Liver (tissue), 9 donors: Measurements from ENCODE around the gene IGFALS. TPM values are rescaled to one million over a fixed set of nuclear protein-coding genes. Genes with fewer than 3 reads are reported as not detected.

ENCODE experiments used
- DNase-seq: peaks from one replicate; pipeline ENCODE4 v3.0.0-alpha.2; 2017; ENCODE audit warnings: low spot score
- H3K27ac ChIP-seq, 2 donors: one replicate each; pipeline ENCODE4 v1.7.0; 2013; ENCODE audit warnings: inconsistent platforms in 2 of 2, low read length in 2 of 2, control low read depth in 1 of 2, low read depth in 1 of 2, mild to moderate bottlenecking in 1 of 2
- H3K27me3 ChIP-seq, 4 donors: one replicate each; pipeline versions ENCODE4 v1.6.1 to v1.7.0; 2013; ENCODE audit warnings: low read length in 3 of 4, inconsistent platforms in 1 of 4, mild to moderate bottlenecking in 1 of 4, moderate library complexity in 1 of 4; ENCODE audit not compliant: control insufficient read depth in 4 of 4, insufficient read depth in 4 of 4
- H3K36me3 ChIP-seq, 4 donors: one replicate each; pipeline versions ENCODE4 v1.6.1 to v1.7.0; 2013; ENCODE audit warnings: low read length in 3 of 4, mild to moderate bottlenecking in 3 of 4, low read depth in 1 of 4, moderate library complexity in 1 of 4; ENCODE audit not compliant: control insufficient read depth in 4 of 4, insufficient read depth in 3 of 4
- H3K4me1 ChIP-seq, 4 donors: one replicate each; pipeline versions ENCODE4 v1.6.1 to v1.7.0; 2013; ENCODE audit warnings: low read length in 3 of 4, mild to moderate bottlenecking in 3 of 4, moderate library complexity in 1 of 4; ENCODE audit not compliant: control insufficient read depth in 4 of 4, insufficient read depth in 4 of 4
- H3K4me3 ChIP-seq, 3 donors: one replicate each; pipeline versions ENCODE4 v1.6.1 to v1.7.0; 2013; ENCODE audit warnings: low read length in 3 of 3, control low read depth in 1 of 3, low read depth in 1 of 3, mild to moderate bottlenecking in 1 of 3
- H3K9ac ChIP-seq, 2 donors: one replicate each; pipeline ENCODE4 v1.7.0; 2013; ENCODE audit warnings: low read length in 2 of 2, mild to moderate bottlenecking in 2 of 2, moderate library complexity in 2 of 2, control low read depth in 1 of 2, low read depth in 1 of 2
- H3K9me3 ChIP-seq, 4 donors: one replicate each; pipeline versions ENCODE4 v1.6.1 to v1.7.0; 2013; ENCODE audit warnings: low read length in 3 of 4; ENCODE audit not compliant: control insufficient read depth in 4 of 4
- EGR1 ChIP-seq, 2 donors: IDR thresholded peaks; 2 replicates each; pipeline ENCODE4 v1.6.1; 2016 to 2018; ENCODE audit warnings: antibody characterized with exemption in 2 of 2, low read depth in 2 of 2
- FOXA1 ChIP-seq: IDR thresholded peaks from 2 replicates; pipeline ENCODE4 v1.6.1; 2016; ENCODE audit warnings: antibody characterized with exemption
- FOXA2 ChIP-seq: IDR thresholded peaks from 2 replicates; pipeline ENCODE4 v1.6.1; 2016; ENCODE audit warnings: antibody characterized with exemption
- GABPA ChIP-seq, 2 donors: IDR thresholded peaks in 1 of 2; conservative IDR thresholded peaks in 1 of 2; 2 replicates each; pipeline ENCODE4 v1.6.1; 2016; ENCODE audit warnings: antibody characterized with exemption in 2 of 2, mild to moderate bottlenecking in 1 of 2, moderate library complexity in 1 of 2
- HNF4A ChIP-seq, 2 donors: conservative IDR thresholded peaks; 2 replicates each; pipeline ENCODE4 v1.6.1; 2016; ENCODE audit warnings: antibody characterized with exemption in 2 of 2, mild to moderate bottlenecking in 2 of 2
- JUND ChIP-seq, 2 donors: IDR thresholded peaks; 2 replicates each; pipeline ENCODE4 v1.6.1; 2016; ENCODE audit warnings: antibody characterized with exemption in 2 of 2
- RAD21 ChIP-seq, 2 donors: IDR thresholded peaks; 2 replicates each; pipeline ENCODE4 v1.6.1; 2016; ENCODE audit warnings: antibody characterized with exemption in 2 of 2, mild to moderate bottlenecking in 2 of 2
- REST ChIP-seq: IDR thresholded peaks from 2 replicates; pipeline ENCODE4 v1.6.1; 2016; ENCODE audit warnings: antibody characterized with exemption, mild to moderate bottlenecking
- RXRA ChIP-seq, 2 donors: IDR thresholded peaks; 2 replicates each; pipeline ENCODE4 v1.6.1; 2017 to 2018; ENCODE audit warnings: antibody characterized with exemption in 2 of 2, mild to moderate bottlenecking in 1 of 2
- SP1 ChIP-seq: IDR thresholded peaks from 2 replicates; pipeline ENCODE4 v1.6.1; 2018; ENCODE audit warnings: antibody characterized with exemption, mild to moderate bottlenecking
- TAF1 ChIP-seq: conservative IDR thresholded peaks from 2 replicates; pipeline ENCODE4 v1.6.1; 2016; ENCODE audit warnings: antibody characterized with exemption, mild to moderate bottlenecking
- YY1 ChIP-seq: IDR thresholded peaks from 2 replicates; pipeline ENCODE4 v1.6.1; 2016; ENCODE audit warnings: antibody characterized with exemption, mild to moderate bottlenecking
- ZBTB33 ChIP-seq: IDR thresholded peaks from 2 replicates; pipeline ENCODE4 v1.6.1; 2016; ENCODE audit warnings: antibody characterized with exemption
- WGBS: extraction: QIAGEN DNeasy Blood & Tissue Kit; methylation state at CpG from one replicate; pipeline ENCODE4 v1.1.7; 2013; 5-methylcytosine and 5-hydroxymethylcytosine counted together
- polyA plus RNA-seq, 2 donors: library from polyadenylated mRNA; stranded (reverse) in 1 of 2; unstranded in 1 of 2; fragments of 200-250 nt in 1 of 2; fragments of >200 nt in 1 of 2; fragmentation: Nextera tagmentation in 1 of 2; extraction: Ambion mirVana in 1 of 2; gene quantifications; one replicate each; pipeline versions ENCODE4 v1.2.1 to v1.2.3, GENCODE V29; 2013 to 2015
- total RNA-seq, 2 donors: library from RNA; depleted of rRNA; stranded (reverse); fragments of >200 nt; gene quantifications; one replicate each; pipeline ENCODE4 v1.2.3, GENCODE V29; 2014
- TF ChIP-seq, protein P1 (sequence below): IDR thresholded peaks from 2 replicates; pipeline ENCODE4 v1.6.1; 2016; ENCODE audit warnings: antibody characterized with exemption
- TF ChIP-seq, protein P2 (sequence below): IDR thresholded peaks from 2 replicates; pipeline ENCODE4 v1.6.1; 2016; ENCODE audit warnings: antibody characterized with exemption
- donor health status: healthy.
- donor health status: healthy.
- donor health status: healthy.
- donor health status: healthy.
- donor health status: healthy.

The IGFALS gene
- total and polyA plus RNA-seq, 4 donors, result 19.8 to 161 (median 68.4) TPM

DNA sequence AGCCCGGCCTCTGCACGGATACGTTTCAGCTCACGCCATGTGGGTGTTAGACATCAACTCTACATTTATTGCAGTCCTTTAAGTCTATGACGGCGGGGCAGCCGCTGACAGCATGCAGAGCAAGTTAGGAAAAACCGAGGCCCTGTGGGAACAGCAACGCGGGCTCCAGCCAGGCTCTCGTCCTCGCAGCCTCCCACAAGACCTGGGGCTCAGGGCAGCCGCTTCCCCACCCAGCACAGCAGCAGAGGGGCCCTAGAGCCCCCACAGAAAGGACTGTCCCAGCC, 16.9 kb downstream of the IGFALS start (continued):
- TF ChIP-seq TAF1 (no peak), FOXA1 (no peak), SP1 (no peak), HNF4A (conservative IDR thresholded peaks at IDR 0.05) (no peak), RAD21 (IDR thresholded peaks at IDR 0.05) (no peak)
- TF ChIP-seq, protein P1, sequence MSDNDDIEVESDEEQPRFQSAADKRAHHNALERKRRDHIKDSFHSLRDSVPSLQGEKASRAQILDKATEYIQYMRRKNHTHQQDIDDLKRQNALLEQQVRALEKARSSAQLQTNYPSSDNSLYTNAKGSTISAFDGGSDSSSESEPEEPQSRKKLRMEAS, result no peak

- Histone ChIP-seq H3K9ac (no peak overlapping the region), H3K27me3 (no peaks in the 10 kb centered on the region), H3K36me3 (peaks cover 0 to 18% (median 10%) of the 10 kb centered on the region in 4 donors), H3K9me3 (no peaks in the 10 kb centered on the region), H3K4me1 (peaks cover 17 to 61% (median 42%) of the 10 kb centered on the region in 4 donors), H3K27ac (no peak overlapping the region), H3K4me3 (no peak overlapping the region)
- TF ChIP-seq, protein P1, result no peak
- TF ChIP-seq SP1 (no peak), REST (no peak), RXRA (IDR thresholded peaks at IDR 0.05) (no peak), HNF4A (conservative IDR thresholded peaks at IDR 0.05) (no peak), JUND (IDR thresholded peaks at IDR 0.05) (no peak), YY1 (no peak), TAF1 (no peak), RAD21 (IDR thresholded peaks at IDR 0.05) (no peak), FOXA1 (no peak), GABPA (IDR thresholded peaks at IDR 0.05 in 1 of 2, conservative IDR thresholded peaks at IDR 0.05 in 1 of 2) (no peak)
- TF ChIP-seq, protein P2, sequence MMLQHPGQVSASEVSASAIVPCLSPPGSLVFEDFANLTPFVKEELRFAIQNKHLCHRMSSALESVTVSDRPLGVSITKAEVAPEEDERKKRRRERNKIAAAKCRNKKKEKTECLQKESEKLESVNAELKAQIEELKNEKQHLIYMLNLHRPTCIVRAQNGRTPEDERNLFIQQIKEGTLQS, result no peak
- DNase-seq, result no peak
- 82% methylated on average over 28 of the region's 28 CpGs for WGBS
Measured at GRCh38 chr16:1775846-1776671, 17.4 kb downstream of the IGFALS start.

DNA sequence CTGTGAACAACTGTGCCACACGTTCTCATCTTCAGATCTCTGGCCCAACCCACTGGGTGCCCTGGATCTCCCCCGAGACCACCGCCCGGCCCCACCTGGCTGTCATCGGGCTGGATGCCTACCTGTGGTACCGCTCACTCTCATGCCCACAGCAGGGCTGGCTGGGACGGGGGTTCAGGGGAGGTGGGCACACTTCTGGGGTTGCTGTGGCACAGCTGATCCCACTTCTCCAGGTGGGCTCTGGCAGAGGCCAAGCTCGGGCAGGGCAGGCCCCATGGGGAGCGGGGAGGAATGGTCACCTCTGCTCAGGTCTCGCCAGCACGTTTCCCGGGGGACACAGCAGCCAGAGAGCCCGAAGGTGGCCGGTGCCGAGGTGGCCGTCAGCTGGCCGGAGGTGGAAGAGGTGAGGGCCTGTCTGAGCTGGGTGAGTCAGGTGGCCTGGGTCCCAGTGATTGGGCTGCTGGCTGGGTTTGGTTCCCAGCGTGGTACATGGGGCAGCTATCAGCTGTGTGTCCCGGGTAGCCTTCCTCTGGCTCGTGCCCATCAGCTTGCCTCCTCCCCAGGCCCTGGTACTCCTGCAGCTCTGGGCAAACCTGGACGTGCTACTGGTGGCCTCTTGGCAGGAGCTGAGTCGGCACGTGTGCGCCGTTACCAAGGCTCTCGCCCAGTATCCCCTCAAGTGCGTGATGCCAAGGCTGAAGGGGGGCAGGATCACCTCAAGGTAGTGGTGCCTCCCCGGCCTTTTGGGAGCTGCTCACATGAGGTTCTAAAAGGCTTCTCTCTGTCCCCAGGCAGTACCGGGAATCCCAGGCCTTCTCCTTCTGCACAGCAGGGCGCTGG, 18.3 kb downstream of the IGFALS start:
- Histone ChIP-seq H3K36me3 (peaks cover 0 to 18% (median 10%) of the 10 kb centered on the region in 4 donors), H3K27ac (no peak overlapping the region), H3K9ac (no peak overlapping the region), H3K4me3 (no peak overlapping the region), H3K4me1 (peaks cover 13 to 58% (median 38%) of the 10 kb centered on the region in 4 donors), H3K9me3 (no peaks in the 10 kb centered on the region), H3K27me3 (no peaks in the 10 kb centered on the region)
- 93% methylated on average over 30 of the region's 30 CpGs for WGBS
- no peak for DNase-seq
- TF ChIP-seq, protein P2, result no peak
- TF ChIP-seq, protein P1, result no peak
- TF ChIP-seq FOXA2, result no peak
- TF ChIP-seq SP1, result no peak
- TF ChIP-seq ZBTB33, result no peak
- TF ChIP-seq TAF1, result no peak
- TF ChIP-seq GABPA (IDR thresholded peaks at IDR 0.05 in 1 of 2, conservative IDR thresholded peaks at IDR 0.05 in 1 of 2), result no peak
- no peak for TF ChIP-seq RAD21 (IDR thresholded peaks at IDR 0.05)
- no peak for TF ChIP-seq FOXA1
- TF ChIP-seq RXRA (IDR thresholded peaks at IDR 0.05), result no peak
- TF ChIP-seq EGR1 (IDR thresholded peaks at IDR 0.05; ENCODE audit: low read depth in 2 of 2), result no peak
- no peak for TF ChIP-seq REST
